ENCODE results near the gene KIRREL2. TPM values are rescaled to one million over a fixed set of nuclear protein-coding genes. Genes with fewer than 3 reads are reported as not detected.

KIRREL2 gene
- total and polyA plus RNA-seq, 9 of the 15 experiments (the other 6 are each of a cell fraction or from before 2014, with no cell fraction given), result 0.01 to 0.12 (median 0.09) TPM; not detected in 4

DNA sequence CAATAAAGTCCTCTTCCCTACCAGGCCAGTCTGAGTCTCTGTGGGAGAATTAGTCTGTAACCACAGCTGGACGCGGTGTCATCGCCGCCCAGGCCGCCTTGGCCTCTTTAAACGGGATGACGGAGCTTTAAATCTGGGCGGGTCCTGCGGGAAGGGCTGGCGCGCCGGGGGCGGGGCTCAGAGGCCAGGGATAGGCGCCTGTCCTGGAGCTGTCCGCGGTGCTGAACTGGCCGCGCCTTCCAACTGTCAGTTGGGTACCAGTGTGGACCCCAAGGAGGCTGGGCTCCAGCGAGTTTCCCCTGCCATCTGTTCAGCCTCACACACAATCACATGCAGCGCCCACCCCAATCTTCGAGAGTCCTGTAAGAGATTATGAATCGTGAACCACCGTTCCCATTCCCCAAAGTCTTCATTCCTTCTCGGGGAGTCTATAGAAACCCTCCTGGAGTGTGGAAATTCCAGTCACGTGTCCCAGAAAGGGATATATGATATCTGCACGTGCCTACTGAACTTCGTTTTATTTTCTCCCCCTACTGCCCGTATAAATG is 23.1 kb downstream of the KIRREL2 start (continued):
- TF ChIP-seq ARID4B (CRISPR knock-in tag; IDR thresholded peaks at IDR 0.05) (peak; percentile 99), SMARCA4 (IDR thresholded peaks at IDR 0.05) (no peak), SMARCC2 (IDR thresholded peaks at IDR 0.05; ENCODE audit: low read depth) (no peak), TEAD1 (CRISPR knock-in tag; IDR thresholded peaks at IDR 0.05) (peak in 1 of 2 experiments; percentile 83; a peak in 1 of 4 replicates), HNRNPL (IDR thresholded peaks at IDR 0.05; ENCODE audit: low read depth, low read length) (no peak), CBX1 (IDR thresholded peaks at IDR 0.05; ENCODE audit: low read depth) (no peak), KLF6 (CRISPR knock-in tag; IDR thresholded peaks at IDR 0.05; ENCODE audit: borderline replicate concordance) (0 out of 2 replicates have a peak, but pooled peaks have one; percentile 32), SP1 (CRISPR knock-in tag; IDR thresholded peaks at IDR 0.05) (peak; percentile 93), PRDM10 (IDR thresholded peaks at IDR 0.05; ENCODE audit: partially characterized antibody) (no peak), SREBF2 (CRISPR knock-in tag; IDR thresholded peaks at IDR 0.05) (no peak), EZH2 (IDR thresholded peaks at IDR 0.05; ENCODE audit: borderline replicate concordance, low read depth, low read length) (no peak)
- TF ChIP-seq, protein P1, sequence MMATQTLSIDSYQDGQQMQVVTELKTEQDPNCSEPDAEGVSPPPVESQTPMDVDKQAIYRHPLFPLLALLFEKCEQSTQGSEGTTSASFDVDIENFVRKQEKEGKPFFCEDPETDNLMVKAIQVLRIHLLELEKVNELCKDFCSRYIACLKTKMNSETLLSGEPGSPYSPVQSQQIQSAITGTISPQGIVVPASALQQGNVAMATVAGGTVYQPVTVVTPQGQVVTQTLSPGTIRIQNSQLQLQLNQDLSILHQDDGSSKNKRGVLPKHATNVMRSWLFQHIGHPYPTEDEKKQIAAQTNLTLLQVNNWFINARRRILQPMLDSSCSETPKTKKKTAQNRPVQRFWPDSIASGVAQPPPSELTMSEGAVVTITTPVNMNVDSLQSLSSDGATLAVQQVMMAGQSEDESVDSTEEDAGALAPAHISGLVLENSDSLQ (IDR thresholded peaks at IDR 0.05), result peak; percentile 45
- TF ChIP-seq, protein P2, sequence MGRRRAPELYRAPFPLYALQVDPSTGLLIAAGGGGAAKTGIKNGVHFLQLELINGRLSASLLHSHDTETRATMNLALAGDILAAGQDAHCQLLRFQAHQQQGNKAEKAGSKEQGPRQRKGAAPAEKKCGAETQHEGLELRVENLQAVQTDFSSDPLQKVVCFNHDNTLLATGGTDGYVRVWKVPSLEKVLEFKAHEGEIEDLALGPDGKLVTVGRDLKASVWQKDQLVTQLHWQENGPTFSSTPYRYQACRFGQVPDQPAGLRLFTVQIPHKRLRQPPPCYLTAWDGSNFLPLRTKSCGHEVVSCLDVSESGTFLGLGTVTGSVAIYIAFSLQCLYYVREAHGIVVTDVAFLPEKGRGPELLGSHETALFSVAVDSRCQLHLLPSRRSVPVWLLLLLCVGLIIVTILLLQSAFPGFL (CRISPR knock-in tag; IDR thresholded peaks at IDR 0.05), result no peak
- TF ChIP-seq, protein P3, sequence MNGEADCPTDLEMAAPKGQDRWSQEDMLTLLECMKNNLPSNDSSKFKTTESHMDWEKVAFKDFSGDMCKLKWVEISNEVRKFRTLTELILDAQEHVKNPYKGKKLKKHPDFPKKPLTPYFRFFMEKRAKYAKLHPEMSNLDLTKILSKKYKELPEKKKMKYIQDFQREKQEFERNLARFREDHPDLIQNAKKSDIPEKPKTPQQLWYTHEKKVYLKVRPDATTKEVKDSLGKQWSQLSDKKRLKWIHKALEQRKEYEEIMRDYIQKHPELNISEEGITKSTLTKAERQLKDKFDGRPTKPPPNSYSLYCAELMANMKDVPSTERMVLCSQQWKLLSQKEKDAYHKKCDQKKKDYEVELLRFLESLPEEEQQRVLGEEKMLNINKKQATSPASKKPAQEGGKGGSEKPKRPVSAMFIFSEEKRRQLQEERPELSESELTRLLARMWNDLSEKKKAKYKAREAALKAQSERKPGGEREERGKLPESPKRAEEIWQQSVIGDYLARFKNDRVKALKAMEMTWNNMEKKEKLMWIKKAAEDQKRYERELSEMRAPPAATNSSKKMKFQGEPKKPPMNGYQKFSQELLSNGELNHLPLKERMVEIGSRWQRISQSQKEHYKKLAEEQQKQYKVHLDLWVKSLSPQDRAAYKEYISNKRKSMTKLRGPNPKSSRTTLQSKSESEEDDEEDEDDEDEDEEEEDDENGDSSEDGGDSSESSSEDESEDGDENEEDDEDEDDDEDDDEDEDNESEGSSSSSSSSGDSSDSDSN (IDR thresholded peaks at IDR 0.05; ENCODE audit: borderline replicate concordance in 1 of 2, low read depth in 2 of 2, low read length in 2 of 2), result 0 out of 4 replicates have a peak, but pooled peaks of 1 of the 2 experiments have one; percentile 52
